SK-N-MC (cell line): Measurements from ENCODE around the gene TMEM45A.
"Not testable (repeated sequence)": the region's sequence is repeated elsewhere in the genome, so short reads cannot be mapped to it uniquely, and the experiment has no call there.

Experiments used
- EZH2 ChIP-seq: fragments of 200-600 bp; sonication (generic); IDR thresholded peaks from one replicate; pipeline ENCODE4 v1.6.1; 2017; ENCODE audit warnings: antibody characterized with exemption
- FOXP2 ChIP-seq: optimal IDR thresholded peaks from 2 replicates; pipeline ENCODE3; 2011; ENCODE audit warnings: mild to moderate bottlenecking, moderate library complexity; ENCODE audit not compliant: insufficient read depth; ENCODE audit errors: extremely low read length, control extremely low read depth
- POLR2AphosphoS5 ChIP-seq: IDR thresholded peaks from 2 replicates; pipeline ENCODE4 v1.6.1; 2012; ENCODE audit warnings: mild to moderate bottlenecking, low read depth, low read length, borderline replicate concordance

GRCh38 chr3:100582157-100582556 lies 89.7 kb downstream of the TMEM45A start:
- not testable (repeated sequence) for TF ChIP-seq EZH2, POLR2AphosphoS5, FOXP2
